ENCODE results near the gene LTBP1. TPM values are rescaled to one million over a fixed set of nuclear protein-coding genes. Genes with fewer than 3 reads are reported as not detected.
A peak's percentile ranks its signal among the peaks of the same experiment; 100 is the strongest.

LTBP1 gene
- total and polyA plus RNA-seq, 10 of the 15 experiments (the other 5 are each of a cell fraction or from before 2014, with no cell fraction given) = 0.01 to 0.28 (median 0.12) TPM; not detected in 2

DNA sequence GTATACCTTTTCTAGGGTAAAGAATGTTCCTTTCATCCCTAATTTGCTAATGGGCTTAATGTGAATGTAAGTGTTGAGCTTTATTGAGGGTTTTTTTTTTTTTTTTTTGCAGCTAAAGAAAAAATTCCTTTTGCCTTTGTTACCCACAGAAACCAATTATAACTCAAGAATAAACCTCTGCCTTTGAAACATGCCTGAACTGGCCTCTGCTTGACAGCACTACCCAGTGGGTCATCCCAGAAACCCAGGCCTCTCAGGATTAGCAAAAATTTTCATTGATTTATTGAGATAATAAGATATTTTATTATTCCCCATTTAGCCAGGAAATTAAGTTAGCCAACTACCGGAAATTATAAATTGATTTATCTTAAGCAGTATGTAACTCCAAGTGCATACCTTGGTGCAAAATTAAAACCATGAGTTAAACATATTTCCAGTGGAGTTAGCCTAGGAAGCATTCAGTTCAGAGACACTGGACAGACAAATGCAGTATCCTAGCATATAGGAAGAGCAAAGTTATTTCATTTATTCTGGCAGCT, 462.7 kb downstream of the LTBP1 start:
- no TSS peak for BruUV-seq (replicated peaks)
- intact Hi-C loops (cut with micrococcal nuclease; ENCODE audit: unreplicated experiment) (no loop called here), in situ Hi-C loops (cut with MboI) (no loop called here)
- 90% methylated on average over 1 of the region's 1 CpG for WGBS (ENCODE audit: insufficient coverage, insufficient replicate concordance, low lambda C conversion rate, missing lambda C conversion rate)
- no peak overlapping the region for H3K4me3 ChIP-seq
- no peak overlapping the region for H3K27ac ChIP-seq (ENCODE audit: control insufficient read depth, insufficient read depth)
- H3K4me2 ChIP-seq (ENCODE audit: control insufficient read depth, insufficient read depth) = no peak overlapping the region
- TF ChIP-seq CHD2 (IDR thresholded peaks at IDR 0.05; ENCODE audit: borderline replicate concordance, low read depth, low read length) = no peak
- no peak for TF ChIP-seq BCL11A (IDR thresholded peaks at IDR 0.05; ENCODE audit: low read depth, low read length)
- no peak for TF ChIP-seq FOS (IDR thresholded peaks at IDR 0.05; ENCODE audit: borderline replicate concordance, extremely low read depth, insufficient read length)
- TF ChIP-seq ZNF384 (IDR thresholded peaks at IDR 0.05; ENCODE audit: borderline replicate concordance, low read depth, low read length) = no peak
- no peak for TF ChIP-seq ZNF207 (IDR thresholded peaks at IDR 0.05; ENCODE audit: borderline replicate concordance)
- no peak for TF ChIP-seq LARP7 (IDR thresholded peaks at IDR 0.05)
- no peaks in the 10 kb centered on the region for H3K27me3 ChIP-seq (replicated peaks in 1 of 2; ENCODE audit: control insufficient read depth in 2 of 2, insufficient read depth in 2 of 2, low read length in 1 of 2)
- RAD21 ChIA-PET (ENCODE audit: unreplicated experiment) = no interaction called here
- SMC1A ChIA-PET (ENCODE audit: uncharacterized antibody, unreplicated experiment) = no interaction called here
- CTCF ChIA-PET = no interaction called here
- no peak overlapping the region for H3K9ac ChIP-seq (ENCODE audit: control insufficient read depth, insufficient read depth, low read length)
- H3K9me3 ChIP-seq (replicated peaks; ENCODE audit: control insufficient read depth, insufficient read depth, low read length) = no peaks in the 10 kb centered on the region; the same call in 2 of the 3 replicates
- FAIRE-seq (no peak), ATAC-seq (no peak), DNase-seq (ENCODE audit: low read depth, low spot score) (no peak)
- H3K4me1 ChIP-seq (ENCODE audit: control insufficient read depth, insufficient read depth, low read length) = no peaks in the 10 kb centered on the region
- H2AFZ ChIP-seq (ENCODE audit: control insufficient read depth, low read depth, low read length) = no peak overlapping the region
- POLR2A ChIA-PET = interaction anchor here (0.6 kb wide), 1 partner anchor 14 kb away, joined by 3 read pairs; no protein-coding TSS in a partner anchor
- H3K79me2 ChIP-seq (ENCODE audit: control insufficient read depth, insufficient read depth, low read length) = no peaks in the 10 kb centered on the region
- no peaks in the 10 kb centered on the region for H3K36me3 ChIP-seq (ENCODE audit: control insufficient read depth in 2 of 2, insufficient read depth in 2 of 2, low read length in 1 of 2)
- no peaks in the 10 kb centered on the region for H4K20me1 ChIP-seq (ENCODE audit: control insufficient read depth, insufficient read depth)

DNA sequence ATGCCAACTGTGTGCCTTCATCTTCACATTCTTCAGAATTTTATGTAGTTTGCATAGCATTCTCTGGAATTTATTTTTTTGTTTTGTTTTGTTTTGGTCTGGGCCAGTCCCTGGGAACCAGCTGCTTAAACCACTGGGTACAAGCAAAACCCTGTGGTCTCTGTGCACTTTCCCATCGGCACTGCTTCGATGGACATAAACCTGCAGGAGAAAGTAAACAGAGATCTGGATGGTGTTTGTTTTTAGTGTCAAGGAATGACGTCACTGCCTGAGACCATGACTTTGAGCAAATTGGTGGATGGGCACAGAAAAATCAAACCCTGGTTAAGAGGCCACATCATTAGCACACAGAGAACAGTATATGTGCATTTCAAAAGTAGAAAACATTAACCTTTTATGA, 465.0 kb downstream of the LTBP1 start:
- intact Hi-C loops (cut with micrococcal nuclease; ENCODE audit: unreplicated experiment) (no loop called here), in situ Hi-C loops (cut with MboI) (no loop called here)
- H3K9me3 ChIP-seq (replicated peaks; ENCODE audit: control insufficient read depth, insufficient read depth, low read length) = no peaks in the 10 kb centered on the region; the same call in 2 of the 3 replicates
- no peaks in the 10 kb centered on the region for H3K36me3 ChIP-seq (ENCODE audit: control insufficient read depth in 2 of 2, insufficient read depth in 2 of 2, low read length in 1 of 2)
- H3K9ac ChIP-seq (ENCODE audit: control insufficient read depth, insufficient read depth, low read length) = no peak overlapping the region
- 80% methylated on average over 3 of the region's 3 CpGs for WGBS (ENCODE audit: insufficient coverage, insufficient replicate concordance, low lambda C conversion rate, missing lambda C conversion rate)
- ATAC-seq = no peak
- ChIA-PET RAD21 (ENCODE audit: unreplicated experiment) (no interaction called here), CTCF (interaction anchor here (3.6 kb wide), 1 partner anchor 171 kb away, joined by 50 read pairs; no protein-coding TSS in a partner anchor), SMC1A (ENCODE audit: uncharacterized antibody, unreplicated experiment) (interaction anchor here (3.4 kb wide), 1 partner anchor 171 kb away, joined by 31 read pairs; no protein-coding TSS in a partner anchor), POLR2A (no interaction called here)
- FAIRE-seq = no peak
- no peak for DNase-seq (ENCODE audit: low read depth, low spot score)
- H4K20me1 ChIP-seq (ENCODE audit: control insufficient read depth, insufficient read depth) = no peaks in the 10 kb centered on the region
- no peak overlapping the region for H3K4me2 ChIP-seq (ENCODE audit: control insufficient read depth, insufficient read depth)
- H3K27me3 ChIP-seq (replicated peaks in 1 of 2; ENCODE audit: control insufficient read depth in 2 of 2, insufficient read depth in 2 of 2, low read length in 1 of 2) = no peaks in the 10 kb centered on the region
- H2AFZ ChIP-seq (ENCODE audit: control insufficient read depth, low read depth, low read length) = no peak overlapping the region
- no peak overlapping the region for H3K27ac ChIP-seq (ENCODE audit: control insufficient read depth, insufficient read depth)
- H3K4me3 ChIP-seq = no peak overlapping the region
- no peaks in the 10 kb centered on the region for H3K4me1 ChIP-seq (ENCODE audit: control insufficient read depth, insufficient read depth, low read length)
- no peaks in the 10 kb centered on the region for H3K79me2 ChIP-seq (ENCODE audit: control insufficient read depth, insufficient read depth, low read length)
- no TSS peak for BruUV-seq (replicated peaks)
- no peak for TF ChIP-seq RFX5 (IDR thresholded peaks at IDR 0.05; ENCODE audit: low read depth, low read length)
- TF ChIP-seq ATF7 (IDR thresholded peaks at IDR 0.05; ENCODE audit: low read depth) = peak; percentile 37; the same call in 1 of the 2 replicates

Measured in GM12878 (cell line).